ENCODE results near the gene LHPP.
"Not testable (repeated sequence)": the region's sequence is repeated elsewhere in the genome, so short reads cannot be mapped to it uniquely, and the experiment has no call there.

Gene LHPP

DNA sequence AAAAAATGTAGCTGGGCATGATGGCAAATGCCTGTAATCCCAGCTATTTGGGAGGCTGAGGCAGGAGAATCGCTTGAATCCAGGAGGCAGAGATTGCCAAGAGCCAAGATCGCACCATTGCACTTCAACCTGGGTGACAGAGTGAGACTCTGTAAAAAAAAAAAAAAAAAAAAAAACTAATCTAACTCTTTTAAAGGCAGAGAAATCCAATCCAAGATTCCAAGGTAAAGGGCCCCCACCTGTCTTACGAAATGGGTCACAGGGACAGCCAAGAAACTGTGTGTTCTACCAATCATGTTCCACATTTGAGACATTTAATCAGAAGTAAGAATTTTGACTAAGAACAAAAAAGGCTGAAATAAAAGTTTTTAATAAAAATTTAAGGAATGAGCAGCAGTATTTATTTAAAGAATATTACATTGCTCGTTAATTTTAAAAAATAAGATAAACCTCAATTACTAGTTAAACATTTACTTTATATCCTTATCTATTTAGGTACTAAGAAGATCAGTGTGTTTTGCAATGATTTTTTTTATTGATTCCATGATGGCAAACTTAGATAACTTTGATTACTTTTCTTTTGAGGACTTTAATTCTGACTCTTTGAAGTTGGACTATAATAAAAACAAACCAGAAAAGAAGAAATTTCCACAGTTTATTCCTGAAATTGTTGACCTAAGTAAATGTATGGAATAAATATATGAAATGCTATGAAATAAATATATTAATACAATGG is 36.2 kb upstream of the LHPP start:
- H3K4me3 ChIP-seq (ENCODE audit: low read depth, low read length): no peak overlapping the region
- DNase-seq (ENCODE audit: low read depth): no peak
- TF ChIP-seq CTCF (IDR thresholded peaks at IDR 0.05; ENCODE audit: low read depth, low read length) (no peak), POLR2A (IDR thresholded peaks at IDR 0.05; ENCODE audit: extremely low read depth, insufficient read length) (no peak), MYC (IDR thresholded peaks at IDR 0.05; ENCODE audit: low read depth, low read length) (no peak)
- TF ChIP-seq, protein P1, sequence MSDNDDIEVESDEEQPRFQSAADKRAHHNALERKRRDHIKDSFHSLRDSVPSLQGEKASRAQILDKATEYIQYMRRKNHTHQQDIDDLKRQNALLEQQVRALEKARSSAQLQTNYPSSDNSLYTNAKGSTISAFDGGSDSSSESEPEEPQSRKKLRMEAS (IDR thresholded peaks at IDR 0.05; ENCODE audit: low read depth, low read length): no peak

DNA sequence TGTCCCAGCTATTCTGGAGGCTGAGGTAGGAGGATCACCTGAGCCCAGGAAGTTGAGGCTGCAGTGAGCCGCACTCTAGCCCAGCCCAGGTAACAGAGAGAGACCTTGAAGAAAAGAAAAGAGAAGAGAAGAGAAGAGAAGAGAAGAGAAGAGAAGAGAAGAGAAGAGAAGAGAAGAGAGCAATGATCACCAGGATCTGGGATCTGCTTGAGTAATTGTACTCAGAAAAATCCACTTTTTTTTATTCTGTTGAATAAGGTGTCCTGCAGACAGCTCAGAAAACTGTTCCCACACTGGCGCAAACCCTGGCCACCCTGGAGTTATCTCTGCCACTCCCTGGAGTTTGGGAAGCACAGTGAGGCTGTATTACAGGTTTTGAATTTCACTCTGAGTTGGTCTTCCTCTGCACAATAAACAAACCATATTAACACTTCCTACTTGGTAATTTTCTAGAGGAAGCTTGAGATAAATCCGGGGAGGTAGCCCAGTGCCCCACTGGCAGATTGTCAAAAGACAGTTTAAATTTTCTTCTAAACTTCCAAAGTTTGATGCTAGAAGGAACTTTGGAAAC is 33.3 kb upstream of the LHPP start:
- DNase-seq (ENCODE audit: low read depth): no peak
- no peak for TF ChIP-seq MYC (IDR thresholded peaks at IDR 0.05; ENCODE audit: low read depth, low read length)
- no peak for TF ChIP-seq POLR2A (IDR thresholded peaks at IDR 0.05; ENCODE audit: extremely low read depth, insufficient read length)
- TF ChIP-seq, protein P1 (IDR thresholded peaks at IDR 0.05; ENCODE audit: low read depth, low read length): no peak
- H3K4me3 ChIP-seq (ENCODE audit: low read depth, low read length): no peak overlapping the region

GRCh38 chr10:124429576-124429975 is 32.0 kb upstream of the LHPP start:
- DNase-seq (ENCODE audit: low read depth): no peak
- no peak for TF ChIP-seq POLR2A (IDR thresholded peaks at IDR 0.05; ENCODE audit: extremely low read depth, insufficient read length)
- TF ChIP-seq MYC (IDR thresholded peaks at IDR 0.05; ENCODE audit: low read depth, low read length): no peak
- no peak overlapping the region for H3K4me3 ChIP-seq (ENCODE audit: low read depth, low read length)

DNA sequence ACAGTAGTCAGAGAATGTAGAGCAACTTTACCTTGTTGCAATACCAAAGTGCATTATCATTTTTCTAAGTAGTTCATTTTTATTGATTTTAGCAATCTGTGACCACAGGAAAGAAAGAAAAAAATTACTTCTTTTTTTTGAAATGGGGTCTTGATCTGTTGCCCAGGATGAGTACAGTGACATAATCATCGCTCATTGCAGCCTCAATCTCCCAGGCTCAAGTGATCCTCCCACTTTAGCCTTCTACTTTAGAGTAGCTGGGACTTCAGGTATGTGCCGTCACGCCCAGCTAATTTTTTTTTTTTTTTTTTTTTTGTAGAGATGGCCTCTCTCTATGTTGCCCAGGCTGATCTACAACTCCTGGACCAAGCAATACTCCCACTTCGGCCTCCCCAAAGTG is 31.5 kb upstream of the LHPP start:
- TF ChIP-seq CTCF (IDR thresholded peaks at IDR 0.05; ENCODE audit: low read depth, low read length) (no peak), POLR2A (IDR thresholded peaks at IDR 0.05; ENCODE audit: extremely low read depth, insufficient read length) (no peak), MYC (IDR thresholded peaks at IDR 0.05; ENCODE audit: low read depth, low read length) (no peak)
- TF ChIP-seq, protein P1 (IDR thresholded peaks at IDR 0.05; ENCODE audit: low read depth, low read length): no peak
- no peak overlapping the region for H3K4me3 ChIP-seq (ENCODE audit: low read depth, low read length)
- DNase-seq (ENCODE audit: low read depth): no peak

DNA sequence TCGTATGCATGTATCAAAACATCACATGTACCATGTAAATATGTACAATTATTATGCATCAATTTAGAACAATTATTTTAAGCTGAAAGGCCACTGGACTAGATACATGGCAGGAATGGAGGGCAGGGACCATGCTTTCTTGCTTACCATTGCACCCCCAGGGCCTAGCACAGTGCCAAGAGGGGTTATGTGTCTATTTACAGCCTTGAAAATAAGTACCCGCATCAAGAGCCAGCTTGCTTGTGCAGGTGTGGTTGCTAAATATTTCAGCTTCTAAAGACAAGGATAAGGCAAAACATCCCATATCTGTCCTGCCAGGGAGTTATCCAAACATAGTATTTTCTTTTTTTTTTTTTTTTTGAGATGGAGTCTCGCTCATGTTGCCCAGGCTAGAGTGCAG is 28.2 kb upstream of the LHPP start:
- no peak overlapping the region for H3K4me3 ChIP-seq (ENCODE audit: low read depth, low read length)
- no peak for DNase-seq (ENCODE audit: low read depth)
- TF ChIP-seq POLR2A (IDR thresholded peaks at IDR 0.05; ENCODE audit: extremely low read depth, insufficient read length): no peak
- no peak for TF ChIP-seq CTCF (IDR thresholded peaks at IDR 0.05; ENCODE audit: low read depth, low read length)
- TF ChIP-seq, protein P1 (IDR thresholded peaks at IDR 0.05; ENCODE audit: low read depth, low read length): no peak
- no peak for TF ChIP-seq MYC (IDR thresholded peaks at IDR 0.05; ENCODE audit: low read depth, low read length)

GRCh38 chr10:124435683-124436082 is 25.9 kb upstream of the LHPP start:
- not testable (repeated sequence) for H3K4me3 ChIP-seq (ENCODE audit: low read depth, low read length); DNase-seq (ENCODE audit: low read depth)

DNA sequence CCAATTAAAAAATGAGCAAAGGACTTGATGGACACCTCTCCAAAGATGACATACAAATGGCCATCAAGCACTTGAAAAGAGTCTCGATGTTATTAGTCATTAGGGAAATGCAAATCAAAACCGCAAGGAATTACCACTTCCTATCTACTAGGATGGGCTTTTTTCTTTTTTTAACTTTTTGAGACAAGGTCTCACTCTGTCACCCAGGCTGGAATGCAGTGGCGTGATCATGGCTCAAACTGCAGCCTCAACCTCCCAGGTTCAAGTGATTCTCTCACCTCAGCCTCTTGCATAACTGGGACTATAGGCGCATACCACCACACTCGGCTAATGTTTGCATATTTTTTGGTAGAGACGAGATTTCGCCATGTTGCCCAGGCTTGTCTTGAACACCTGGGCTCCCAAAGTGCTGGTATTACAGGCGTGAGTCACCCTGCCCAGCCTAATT is 25.4 kb upstream of the LHPP start:
- DNase-seq (ENCODE audit: low read depth): peak; percentile 60
- H3K4me3 ChIP-seq (ENCODE audit: low read depth, low read length): no peak overlapping the region
- TF ChIP-seq POLR2A (IDR thresholded peaks at IDR 0.05; ENCODE audit: extremely low read depth, insufficient read length) (no peak), CTCF (IDR thresholded peaks at IDR 0.05; ENCODE audit: low read depth, low read length) (no peak), MYC (IDR thresholded peaks at IDR 0.05; ENCODE audit: low read depth, low read length) (no peak)
- TF ChIP-seq, protein P1 (IDR thresholded peaks at IDR 0.05; ENCODE audit: low read depth, low read length): no peak

GRCh38 chr10:124441694-124442093 is 19.9 kb upstream of the LHPP start:
- H3K4me3 ChIP-seq (ENCODE audit: low read depth, low read length); DNase-seq (ENCODE audit: low read depth): not testable (repeated sequence)

Data from NB4 (cell line).